Retinal pigment epithelial cell (primary cell): ENCODE results near the gene PTPRR.

Experiments used
- DNase-seq: peaks from one replicate; pipeline ENCODE4 v3.0.0-alpha.2; 2010; ENCODE audit warnings: low read depth
- H3K4me3 ChIP-seq: 2 replicates; pipeline ENCODE4 v1.5.1; 2011; ENCODE audit warnings: mild to moderate bottlenecking, low read length, control low read depth, moderate library complexity
- TF ChIP-seq, protein P1 (sequence below): conservative IDR thresholded peaks from 2 replicates; pipeline ENCODE4 v1.5.1; 2011; ENCODE audit warnings: low read depth, low read length, control low read depth, inconsistent platforms

The PTPRR gene

DNA sequence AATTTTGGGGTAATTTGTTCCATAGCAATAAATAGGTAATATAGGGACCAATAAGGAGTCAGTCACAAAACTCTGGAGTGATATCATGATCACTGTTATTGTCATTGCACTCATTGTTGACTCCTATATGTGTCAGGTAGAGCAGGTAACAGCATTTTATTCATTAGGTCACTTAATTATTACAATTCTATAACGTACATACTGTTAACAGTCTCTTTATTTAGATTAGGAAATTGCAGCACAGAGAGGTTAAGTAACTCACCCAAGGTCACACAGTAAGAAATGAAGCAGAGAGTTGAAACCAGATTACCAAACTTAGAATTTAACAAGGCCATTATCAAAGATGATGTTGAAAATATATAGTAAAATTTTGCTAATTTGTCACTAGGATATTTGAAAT, 233.6 kb downstream of the PTPRR start:
- H3K4me3 ChIP-seq = no peak overlapping the region
- no peak for DNase-seq

DNA sequence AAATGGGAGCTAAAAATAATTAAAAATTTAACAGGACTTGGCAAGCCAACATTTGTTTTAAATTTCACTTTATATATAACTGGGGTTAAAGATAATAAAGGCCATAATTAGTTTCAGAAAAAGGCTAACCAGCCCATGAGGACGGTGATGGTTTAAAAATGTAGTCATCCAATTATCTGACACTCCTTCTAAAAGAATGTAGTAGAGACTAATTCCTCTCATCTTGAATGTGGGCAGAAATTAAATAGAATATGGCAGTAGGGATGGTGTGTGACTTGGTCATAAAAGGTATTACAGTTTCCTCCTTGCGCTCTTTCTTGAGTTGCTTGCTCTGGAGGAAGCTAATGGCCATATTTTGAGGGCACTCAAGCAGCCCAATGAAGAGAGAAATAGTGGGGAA, 234.2 kb downstream of the PTPRR start:
- no peak for DNase-seq
- TF ChIP-seq, protein P1, sequence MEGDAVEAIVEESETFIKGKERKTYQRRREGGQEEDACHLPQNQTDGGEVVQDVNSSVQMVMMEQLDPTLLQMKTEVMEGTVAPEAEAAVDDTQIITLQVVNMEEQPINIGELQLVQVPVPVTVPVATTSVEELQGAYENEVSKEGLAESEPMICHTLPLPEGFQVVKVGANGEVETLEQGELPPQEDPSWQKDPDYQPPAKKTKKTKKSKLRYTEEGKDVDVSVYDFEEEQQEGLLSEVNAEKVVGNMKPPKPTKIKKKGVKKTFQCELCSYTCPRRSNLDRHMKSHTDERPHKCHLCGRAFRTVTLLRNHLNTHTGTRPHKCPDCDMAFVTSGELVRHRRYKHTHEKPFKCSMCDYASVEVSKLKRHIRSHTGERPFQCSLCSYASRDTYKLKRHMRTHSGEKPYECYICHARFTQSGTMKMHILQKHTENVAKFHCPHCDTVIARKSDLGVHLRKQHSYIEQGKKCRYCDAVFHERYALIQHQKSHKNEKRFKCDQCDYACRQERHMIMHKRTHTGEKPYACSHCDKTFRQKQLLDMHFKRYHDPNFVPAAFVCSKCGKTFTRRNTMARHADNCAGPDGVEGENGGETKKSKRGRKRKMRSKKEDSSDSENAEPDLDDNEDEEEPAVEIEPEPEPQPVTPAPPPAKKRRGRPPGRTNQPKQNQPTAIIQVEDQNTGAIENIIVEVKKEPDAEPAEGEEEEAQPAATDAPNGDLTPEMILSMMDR = no peak
- H3K4me3 ChIP-seq = no peak overlapping the region

More for the DNA sequence above, 233.6 kb downstream of the PTPRR start:
- TF ChIP-seq, protein P1 = no peak

DNA sequence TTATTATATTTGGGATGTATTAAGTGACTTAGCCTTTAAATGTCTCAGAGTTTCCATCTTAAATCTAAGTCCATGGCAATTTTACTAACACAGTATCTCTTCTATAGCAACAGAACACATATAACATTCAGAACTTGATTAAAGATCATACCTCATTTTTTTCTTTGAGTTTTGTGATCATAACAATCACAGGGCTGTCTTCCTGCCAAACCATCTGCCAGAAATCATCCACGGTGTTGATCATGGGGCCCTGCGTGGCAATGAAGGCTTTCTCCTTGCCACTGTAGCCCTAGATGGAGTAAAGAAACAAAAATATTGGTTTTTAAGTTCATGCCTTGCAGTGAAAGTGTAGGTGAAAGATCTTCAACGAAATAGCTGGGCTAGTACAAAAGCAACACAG, 236.6 kb downstream of the PTPRR start:
- no peak for DNase-seq
- no peak overlapping the region for H3K4me3 ChIP-seq
- TF ChIP-seq, protein P1 = no peak

DNA sequence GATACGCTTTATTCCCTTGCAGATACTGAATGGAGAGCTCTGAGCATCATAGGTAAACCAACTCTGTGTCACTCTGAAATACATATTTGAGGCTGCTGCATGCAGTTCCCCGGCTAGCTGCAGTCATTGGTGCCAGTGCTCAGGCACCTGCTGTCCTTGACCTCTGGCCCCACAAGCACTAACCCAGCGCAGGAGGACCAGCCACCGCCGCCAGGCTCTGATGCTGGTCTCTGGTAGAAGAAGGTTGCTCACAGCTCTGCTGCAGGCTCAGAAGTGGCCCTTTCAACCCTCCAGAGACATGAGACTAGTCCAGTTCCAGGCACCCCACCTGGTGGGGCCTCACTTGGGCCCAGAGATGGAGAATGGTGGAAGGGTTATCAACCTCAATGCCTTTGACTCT, 248.8 kb downstream of the PTPRR start:
- DNase-seq = no peak
- TF ChIP-seq, protein P1 = no peak
- no peak overlapping the region for H3K4me3 ChIP-seq

DNA sequence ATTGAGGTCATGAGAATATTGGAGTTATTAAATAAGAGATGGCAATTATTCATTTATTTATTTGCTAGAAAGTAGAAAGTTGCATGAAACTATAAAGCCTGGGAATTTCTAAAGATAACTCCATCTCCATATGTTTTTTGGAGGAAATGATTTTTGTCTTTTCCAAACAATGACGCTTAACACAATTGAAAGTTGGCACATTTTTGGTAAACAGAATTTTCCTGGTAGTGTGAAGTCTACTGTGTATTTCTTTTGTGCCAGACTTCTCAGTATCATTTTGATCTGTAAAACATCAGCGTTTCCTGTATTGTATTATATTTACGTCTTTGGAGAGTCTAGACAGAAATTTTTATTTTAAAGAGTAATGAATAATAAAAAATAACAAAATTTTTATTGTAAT, 249.6 kb downstream of the PTPRR start:
- DNase-seq = no peak
- TF ChIP-seq, protein P1 = no peak

DNA sequence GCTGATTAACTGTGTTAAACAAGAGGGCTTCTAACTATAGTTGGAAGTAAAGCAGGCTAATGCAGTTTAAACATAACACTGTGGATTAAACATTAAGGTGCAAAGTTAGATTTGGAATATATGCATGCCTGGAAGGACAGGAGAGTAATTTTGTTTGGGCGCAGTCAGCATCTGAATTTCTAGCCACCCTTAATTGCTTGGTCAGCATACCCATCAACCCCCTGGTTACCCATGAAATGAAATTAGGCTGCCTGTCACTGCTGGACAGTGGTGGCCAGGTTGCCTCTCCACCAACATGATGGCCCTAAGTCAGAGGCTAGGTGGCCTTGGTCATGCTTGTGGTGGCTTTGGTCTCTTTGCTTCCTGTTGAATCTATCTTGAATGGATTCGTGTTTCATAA, 253.3 kb downstream of the PTPRR start:
- TF ChIP-seq, protein P1 = no peak
- no peak overlapping the region for H3K4me3 ChIP-seq
- DNase-seq = no peak

More for the DNA sequence above, 249.6 kb downstream of the PTPRR start:
- H3K4me3 ChIP-seq = no peak overlapping the region

DNA sequence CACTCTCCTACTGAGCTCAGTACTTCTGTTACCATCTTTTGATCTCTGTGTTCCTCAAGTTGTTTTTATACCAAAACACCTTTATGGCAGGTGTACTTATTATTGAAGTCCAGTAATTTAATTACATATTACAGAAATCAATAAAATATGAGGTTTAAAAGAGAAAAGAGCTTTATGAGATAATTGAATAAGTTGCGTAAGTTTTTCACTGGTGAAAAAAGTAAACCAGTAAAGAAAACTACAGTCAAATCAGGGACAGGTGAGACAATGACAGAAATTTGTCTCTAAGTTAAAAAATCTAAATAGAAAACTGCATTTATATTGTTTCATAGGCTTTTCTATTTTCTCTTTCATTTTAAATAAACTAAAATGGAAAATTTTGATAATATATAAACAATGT, 254.2 kb downstream of the PTPRR start:
- H3K4me3 ChIP-seq = no peak overlapping the region
- TF ChIP-seq, protein P1 = no peak
- no peak for DNase-seq
